ENCODE data around the gene CMC2.

Gene CMC2

DNA sequence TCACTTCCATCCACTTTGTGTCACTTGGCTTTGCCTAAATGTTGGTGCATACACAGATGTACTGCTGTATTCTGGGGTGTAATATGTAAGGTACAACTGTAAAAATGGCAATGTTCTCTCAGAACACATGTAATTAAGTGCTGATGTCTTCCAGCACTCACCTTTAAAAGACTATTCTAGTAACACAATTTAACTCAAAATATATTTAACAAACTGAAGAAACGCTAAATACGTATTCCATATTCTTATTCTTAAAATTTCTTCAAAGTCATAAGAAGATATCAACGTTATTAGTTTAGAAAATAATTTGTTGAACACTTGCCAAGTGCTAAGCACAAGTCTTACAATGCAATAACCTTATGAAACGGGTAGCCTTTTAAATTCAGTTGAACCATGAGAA, 3.6 kb downstream of the CMC2 start:
- DNase-seq (ENCODE audit: low read depth): no peak

DNA sequence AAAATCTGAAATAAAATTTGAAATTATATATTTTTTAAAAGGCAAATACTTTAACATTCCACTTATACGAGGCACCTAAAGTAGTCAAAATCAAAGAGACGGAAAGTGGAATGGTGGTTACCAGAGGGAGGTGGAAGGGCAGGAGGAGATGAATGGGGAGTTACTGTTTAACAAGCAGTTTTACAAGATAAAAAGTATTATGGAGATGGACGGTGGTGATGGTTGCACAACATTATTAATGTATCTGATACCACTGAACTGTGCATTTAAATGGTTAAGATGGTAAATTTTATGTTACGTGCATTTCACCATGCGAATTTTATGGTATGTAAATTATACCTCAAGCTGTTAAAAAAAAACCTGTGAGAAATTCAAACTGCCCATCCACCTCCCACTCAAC, 5.4 kb downstream of the CMC2 start:
- no peak for DNase-seq (ENCODE audit: low read depth)

- no peak for DNase-seq (ENCODE audit: low read depth)
Observed at GRCh38 chr16:81000873-81001272, 5.8 kb downstream of the CMC2 start.

DNA sequence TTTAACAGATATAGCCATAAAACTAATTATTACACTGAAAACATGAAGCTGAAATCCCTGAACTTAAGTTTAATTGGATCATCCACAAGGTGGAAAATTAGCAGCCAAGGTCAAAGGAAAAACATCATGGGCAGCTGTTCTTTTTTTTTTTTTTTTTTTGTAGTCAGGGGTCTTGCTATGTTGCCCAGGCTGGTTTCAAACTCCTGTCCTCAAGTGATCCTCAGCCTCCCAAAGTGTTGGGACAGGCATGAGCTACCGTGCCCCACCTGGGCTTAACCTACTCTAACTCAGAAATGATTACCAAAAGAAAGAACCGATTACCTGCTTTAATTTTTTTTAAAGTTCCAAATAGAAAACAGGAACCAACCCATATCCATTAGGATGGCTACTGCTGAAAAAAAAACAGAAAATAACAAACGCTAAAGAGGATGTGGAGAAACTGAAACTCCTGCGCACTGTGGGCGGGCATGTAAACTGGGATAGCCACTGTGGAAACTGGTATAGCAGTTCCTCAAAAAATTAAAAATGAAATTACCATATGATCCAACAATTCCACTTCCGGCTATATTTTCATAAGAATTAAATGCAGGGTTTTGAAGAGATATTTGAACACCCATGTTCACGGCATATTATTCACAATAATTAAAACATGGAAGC, 8.6 kb downstream of the CMC2 start:
- DNase-seq (ENCODE audit: low read depth): no peak

GRCh38 chr16:80997139-80997798, 9.4 kb downstream of the CMC2 start:
- DNase-seq (ENCODE audit: low read depth): no peak

GRCh38 chr16:80996688-80997138, 10.0 kb downstream of the CMC2 start:
- DNase-seq (ENCODE audit: low read depth): no peak

GRCh38 chr16:80994451-80994850, 12.2 kb downstream of the CMC2 start:
- DNase-seq (ENCODE audit: low read depth): no peak

DNA sequence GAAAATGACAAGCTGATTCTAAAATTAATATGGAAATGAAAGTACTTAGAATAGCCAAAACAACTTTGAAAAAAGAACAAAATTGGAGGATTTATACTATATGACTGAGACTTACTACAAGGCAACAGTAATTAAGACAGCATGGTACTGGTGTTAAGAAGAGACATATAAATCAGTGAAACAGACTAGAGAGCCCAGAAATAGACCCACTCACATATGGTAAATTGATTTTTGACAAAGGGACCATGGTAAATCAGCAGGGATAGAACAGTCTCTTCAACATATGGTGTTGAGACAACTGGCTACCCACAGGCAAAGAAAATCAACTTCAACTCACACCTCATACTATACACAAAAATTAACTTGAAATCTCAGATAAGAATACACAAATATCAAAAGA, 12.9 kb downstream of the CMC2 start:
- DNase-seq (ENCODE audit: low read depth): no peak

DNA sequence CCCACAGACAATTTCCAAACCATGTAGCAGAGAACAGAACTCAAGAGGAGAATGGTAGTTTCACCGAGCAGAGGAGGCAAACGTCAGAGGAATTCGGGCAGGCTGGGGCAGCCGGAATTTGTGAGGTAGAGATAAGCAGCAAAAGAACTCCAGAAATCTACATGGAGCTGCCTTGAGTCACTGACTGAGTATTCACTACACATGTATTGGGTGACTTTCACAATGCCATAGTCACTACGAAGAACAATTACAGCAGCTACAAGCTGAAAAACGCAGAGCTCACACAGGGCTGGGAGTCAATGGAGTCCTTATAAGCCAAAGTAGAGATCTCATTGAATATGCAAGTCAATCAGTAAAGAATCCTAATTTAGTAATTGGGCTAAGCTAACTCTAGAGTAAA, 13.4 kb downstream of the CMC2 start:
- DNase-seq (ENCODE audit: low read depth): no peak

DNA sequence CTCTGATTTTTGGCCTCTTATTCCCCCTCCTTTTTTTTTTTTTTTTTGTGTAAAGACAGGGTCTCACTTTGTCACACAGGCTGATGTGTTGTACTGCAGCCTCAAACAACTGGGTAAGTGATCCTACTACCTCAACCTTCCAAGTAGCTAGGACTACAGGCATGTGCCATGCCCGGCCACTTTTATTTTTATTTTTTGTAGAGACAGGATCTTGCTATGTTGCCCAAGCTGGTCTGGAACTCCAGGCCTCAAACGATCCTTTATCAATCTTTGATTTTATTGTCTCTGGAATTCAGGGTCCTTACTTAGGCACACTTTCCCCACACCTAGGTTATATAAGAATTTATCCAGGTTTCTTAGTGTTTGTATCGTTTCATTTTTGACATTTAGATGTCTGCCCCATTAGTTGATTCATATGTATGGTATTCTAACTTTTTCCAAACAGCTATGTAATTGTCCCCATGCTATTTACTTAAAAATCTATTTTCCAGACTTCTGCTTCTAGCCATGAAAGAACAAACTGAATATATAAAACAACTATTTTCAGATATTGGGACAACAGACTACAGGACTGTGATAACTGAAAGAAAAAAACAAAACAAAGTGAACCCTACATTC, 13.9 kb downstream of the CMC2 start:
- DNase-seq (ENCODE audit: low read depth): no peak

- no peak for DNase-seq (ENCODE audit: low read depth)
Observed at GRCh38 chr16:80991792-80992430, 14.8 kb downstream of the CMC2 start.

DNA sequence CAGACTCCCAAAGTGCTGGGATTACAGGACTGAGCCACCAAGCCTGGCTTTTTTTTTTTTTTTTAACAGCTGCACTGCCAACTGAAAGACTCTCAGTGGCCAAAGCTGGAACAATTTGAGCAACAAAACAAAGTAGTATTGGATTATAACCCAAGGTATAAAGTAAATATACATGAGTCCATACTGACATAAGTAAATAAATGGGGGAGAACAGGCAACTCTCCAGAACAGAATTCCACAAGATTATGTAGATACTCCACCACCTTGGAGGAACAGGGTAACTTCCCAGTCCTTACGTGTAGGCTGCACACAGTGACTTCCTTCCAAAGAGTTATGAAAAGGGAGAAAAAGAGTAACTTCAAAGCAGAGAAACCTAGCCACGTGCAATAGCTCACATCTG, 15.7 kb downstream of the CMC2 start:
- DNase-seq (ENCODE audit: low read depth): no peak

DNA sequence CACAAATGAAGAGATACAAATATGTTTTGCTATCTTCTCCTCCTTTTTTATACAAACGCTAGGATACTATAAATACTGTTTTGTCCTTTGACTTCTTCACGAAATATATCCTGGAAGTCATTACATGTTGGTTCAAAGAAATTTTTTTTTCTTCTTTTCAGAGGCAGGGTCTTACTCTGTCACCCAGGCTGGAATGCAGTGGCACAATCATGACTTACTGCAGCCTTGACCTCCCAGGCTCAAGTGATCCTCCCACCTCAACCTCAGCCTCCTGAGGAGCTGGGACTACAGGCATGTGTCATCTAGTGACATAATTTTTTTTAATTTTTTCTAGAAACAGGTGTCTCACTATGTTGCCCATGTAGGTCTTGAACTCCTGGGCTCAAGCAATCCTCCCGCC, 16.1 kb downstream of the CMC2 start:
- DNase-seq (ENCODE audit: low read depth): no peak

GRCh38 chr16:80989801-80990200, 16.9 kb downstream of the CMC2 start:
- DNase-seq (ENCODE audit: low read depth): no peak

DNA sequence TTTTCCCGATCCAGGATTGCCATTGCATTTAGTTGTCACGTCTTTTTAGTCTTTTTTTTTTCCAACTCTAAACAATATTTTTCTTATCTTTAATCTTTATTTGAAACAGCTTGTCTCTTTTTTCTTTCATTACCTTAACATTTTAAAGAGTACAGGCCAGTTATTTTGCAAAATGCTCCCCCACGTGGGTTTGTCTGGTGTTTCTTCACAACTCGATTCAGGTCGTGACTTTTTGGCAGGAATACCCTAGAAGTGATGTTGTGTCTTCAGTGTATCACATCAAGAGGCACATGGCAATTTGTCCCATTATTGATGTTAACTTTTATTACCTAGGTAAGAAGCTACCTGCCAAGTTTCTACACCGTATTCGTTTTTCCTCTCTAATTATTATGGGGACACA, 17.9 kb downstream of the CMC2 start:
- no peak for DNase-seq (ENCODE audit: low read depth)

DNA sequence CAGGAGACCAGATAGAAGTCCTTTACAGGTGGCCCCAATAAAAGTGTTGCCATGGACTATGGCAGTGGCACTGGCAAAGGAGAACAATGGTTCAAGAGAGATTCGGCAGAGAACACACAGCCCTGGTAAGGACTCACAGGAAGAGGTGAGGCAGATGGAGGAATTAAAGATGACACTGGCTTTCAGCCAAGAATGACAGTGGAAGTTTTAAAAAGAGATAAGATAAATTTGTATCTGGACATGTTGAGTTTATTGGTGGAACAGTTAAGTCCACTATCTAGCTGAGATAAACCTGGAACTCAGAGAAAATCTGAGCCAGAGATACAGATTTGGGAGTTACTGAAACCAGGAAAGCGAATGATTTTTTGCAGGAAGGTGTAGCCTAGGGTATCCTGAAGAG, 20.1 kb downstream of the CMC2 start:
- DNase-seq (ENCODE audit: low read depth): no peak

DNA sequence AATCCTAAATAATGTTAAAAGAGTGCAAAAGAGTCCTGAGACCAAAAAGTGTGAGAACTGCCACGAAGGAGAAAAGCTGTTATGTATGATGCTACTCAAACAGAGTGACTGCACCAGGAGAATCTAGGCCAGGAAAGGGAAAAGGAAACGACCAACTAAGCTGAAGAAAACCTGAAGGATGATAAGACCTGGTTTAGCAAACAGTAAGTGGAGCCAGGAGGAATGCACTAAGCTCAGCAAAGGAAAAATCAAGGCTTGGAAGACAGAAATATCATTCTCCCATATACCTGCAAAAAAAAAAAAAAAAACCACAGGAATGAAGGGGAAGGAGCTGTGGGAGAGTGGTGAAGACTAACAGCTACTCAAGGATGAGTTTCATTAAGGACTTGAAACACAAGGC, 21.1 kb downstream of the CMC2 start:
- no peak for DNase-seq (ENCODE audit: low read depth)

GRCh38 chr16:80984124-80984892, 22.4 kb downstream of the CMC2 start:
- no peak for DNase-seq (ENCODE audit: low read depth)

DNA sequence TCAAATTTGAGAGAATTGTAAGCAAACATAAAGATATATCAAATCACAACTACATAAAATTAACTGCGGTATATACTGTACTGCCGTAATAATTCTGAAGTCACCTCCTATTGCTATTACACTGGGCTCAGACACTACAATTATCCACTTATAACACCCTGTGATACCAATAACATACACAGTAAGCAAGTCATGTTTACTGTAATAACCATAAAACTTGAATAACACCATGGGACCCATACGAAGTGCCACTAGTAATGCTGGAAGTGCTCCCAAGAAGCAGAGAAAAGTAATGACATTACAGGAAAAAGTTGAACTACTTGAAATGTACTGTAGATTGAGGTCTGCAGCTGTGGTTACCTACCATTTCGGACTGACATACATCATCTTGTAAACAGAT, 24.0 kb downstream of the CMC2 start:
- DNase-seq (ENCODE audit: low read depth): no peak

GRCh38 chr16:80981103-80981502, 25.6 kb downstream of the CMC2 start:
- no peak for DNase-seq (ENCODE audit: low read depth)

DNA sequence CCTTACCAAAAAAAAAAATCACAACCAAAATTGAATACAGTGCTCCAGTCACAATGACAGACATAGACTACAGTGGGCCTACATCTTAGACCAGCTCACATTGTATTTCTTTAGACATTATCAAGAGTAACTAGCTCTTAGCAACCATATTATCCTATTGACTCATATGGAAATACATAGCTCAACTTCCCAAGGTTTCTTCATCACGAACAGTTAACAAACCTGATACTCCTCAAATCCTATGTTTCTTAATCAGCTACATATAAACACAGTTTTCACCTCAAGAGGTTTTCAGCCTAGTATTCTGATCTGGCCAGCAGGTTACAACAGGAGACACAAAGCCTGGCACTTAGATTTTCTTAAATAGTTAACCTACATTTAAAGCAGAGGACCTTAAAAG, 29.7 kb downstream of the CMC2 start:
- DNase-seq (ENCODE audit: low read depth): no peak

- no peak for DNase-seq (ENCODE audit: low read depth)
Observed at GRCh38 chr16:80974649-80975376, 31.9 kb downstream of the CMC2 start.

Data from activated T-helper 9 cell treated with anti-CD3 and anti-CD28 coated beads, Interleukin-2, amount 50 U/mL, for 16 hours (primary cell).